ENCODE data around the gene SLC4A5. TPM values are rescaled to one million over a fixed set of nuclear protein-coding genes. Genes with fewer than 3 reads are reported as not detected.

Gene SLC4A5
- total RNA-seq, 1 experiment from 2014 or later, result 1.8 TPM

DNA sequence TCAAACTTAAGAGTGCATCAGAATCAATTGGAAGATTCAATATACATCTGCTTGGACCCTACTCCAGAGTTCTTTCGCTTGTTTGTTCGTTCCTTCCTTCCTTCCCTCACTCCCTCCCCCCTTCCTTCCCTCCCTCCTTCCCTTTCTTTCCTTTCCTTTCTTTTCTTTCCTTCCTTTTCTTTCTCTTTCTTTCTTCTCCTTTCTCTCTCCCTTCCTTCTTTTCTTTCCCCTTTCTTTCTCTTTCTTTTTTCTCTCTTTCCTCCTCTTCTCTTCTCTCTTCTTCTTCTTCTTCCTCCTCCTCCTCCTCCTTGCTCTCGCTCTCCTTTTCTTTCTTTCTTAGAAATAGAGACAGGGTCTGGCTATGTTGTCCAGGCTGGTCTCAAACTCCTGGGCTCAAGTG is 98.9 kb downstream of the SLC4A5 start:
- TF ChIP-seq E2F4 (CRISPR knock-in tag; IDR thresholded peaks at IDR 0.05; ENCODE audit: borderline replicate concordance, low read depth), result no peak
- no peak for TF ChIP-seq ERG (CRISPR knock-in tag; IDR thresholded peaks at IDR 0.05)
- no peak for TF ChIP-seq ATF3 (CRISPR knock-in tag; conservative IDR thresholded peaks at IDR 0.05)
- TF ChIP-seq MXD4 (CRISPR knock-in tag; IDR thresholded peaks at IDR 0.05; ENCODE audit: borderline replicate concordance), result no peak
- no peak for TF ChIP-seq OVOL2 (CRISPR knock-in tag; IDR thresholded peaks at IDR 0.05; ENCODE audit: borderline replicate concordance)
- no peak for TF ChIP-seq AR (CRISPR knock-in tag; IDR thresholded peaks at IDR 0.05)
- no peak for TF ChIP-seq HMGXB4 (CRISPR knock-in tag; IDR thresholded peaks at IDR 0.05)
- TF ChIP-seq, protein P1, sequence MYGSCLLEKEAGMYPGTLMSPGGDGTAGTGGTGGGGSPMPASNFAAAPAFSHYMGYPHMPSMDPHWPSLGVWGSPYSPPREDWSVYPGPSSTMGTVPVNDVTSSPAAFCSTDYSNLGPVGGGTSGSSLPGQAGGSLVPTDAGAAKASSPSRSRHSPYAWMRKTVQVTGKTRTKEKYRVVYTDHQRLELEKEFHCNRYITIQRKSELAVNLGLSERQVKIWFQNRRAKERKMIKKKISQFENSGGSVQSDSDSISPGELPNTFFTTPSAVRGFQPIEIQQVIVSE (CRISPR knock-in tag; IDR thresholded peaks at IDR 0.05; ENCODE audit: borderline replicate concordance), result no peak
- Mint-ChIP-seq H3K27ac (no peak overlapping the region), H3K4me3 (no peak overlapping the region), H3K4me1 (no peaks in the 10 kb centered on the region), H3K27me3 (ENCODE audit: low read depth) (peaks cover 4% of the 10 kb centered on the region), H3K36me3 (no peaks in the 10 kb centered on the region), H3K9me3 (no peaks in the 10 kb centered on the region)
- ATAC-seq (no peak), DNase-seq (ENCODE audit: low spot score) (no peak)
- POLR2A ChIA-PET, result interaction anchor here (0.7 kb wide), 1 partner anchor 66 kb away, joined by 3 read pairs; no protein-coding TSS in a partner anchor
- CTCF ChIA-PET, result no interaction called here

GRCh38 chr2:74242354-74243071 is 100.7 kb downstream of the SLC4A5 start:
- ATAC-seq (no peak), DNase-seq (ENCODE audit: low spot score) (no peak)
- ChIA-PET POLR2A (no interaction called here), CTCF (interaction anchor here (0.9 to 2.0 kb wide), 3 partner anchors 7 to 92 kb away, joined by 3 to 8 read pairs (median 3); no protein-coding TSS in a partner anchor)
- H3K4me1 Mint-ChIP-seq, result no peaks in the 10 kb centered on the region
- no peak overlapping the region for H3K27ac Mint-ChIP-seq
- no peak overlapping the region for H3K4me3 Mint-ChIP-seq
- H3K27me3 Mint-ChIP-seq (ENCODE audit: low read depth), result peaks cover 2% of the 10 kb centered on the region
- H3K36me3 Mint-ChIP-seq, result no peaks in the 10 kb centered on the region
- no peaks in the 10 kb centered on the region for H3K9me3 Mint-ChIP-seq
- no peak for TF ChIP-seq AFF4 (CRISPR knock-in tag; IDR thresholded peaks at IDR 0.05; ENCODE audit: borderline replicate concordance)
- TF ChIP-seq GRHL2 (CRISPR knock-in tag; IDR thresholded peaks at IDR 0.05; ENCODE audit: insufficient replicate concordance, severe bottlenecking), result no peak
- no peak for TF ChIP-seq ESRRA (CRISPR knock-in tag; IDR thresholded peaks at IDR 0.05; ENCODE audit: borderline replicate concordance)
- TF ChIP-seq CREM (CRISPR knock-in tag; IDR thresholded peaks at IDR 0.05), result no peak
- TF ChIP-seq ATF2 (CRISPR knock-in tag; IDR thresholded peaks at IDR 0.05; ENCODE audit: borderline replicate concordance, low read depth), result no peak
- no peak for TF ChIP-seq E2F5 (CRISPR knock-in tag; IDR thresholded peaks at IDR 0.05)
- TF ChIP-seq, protein P2, sequence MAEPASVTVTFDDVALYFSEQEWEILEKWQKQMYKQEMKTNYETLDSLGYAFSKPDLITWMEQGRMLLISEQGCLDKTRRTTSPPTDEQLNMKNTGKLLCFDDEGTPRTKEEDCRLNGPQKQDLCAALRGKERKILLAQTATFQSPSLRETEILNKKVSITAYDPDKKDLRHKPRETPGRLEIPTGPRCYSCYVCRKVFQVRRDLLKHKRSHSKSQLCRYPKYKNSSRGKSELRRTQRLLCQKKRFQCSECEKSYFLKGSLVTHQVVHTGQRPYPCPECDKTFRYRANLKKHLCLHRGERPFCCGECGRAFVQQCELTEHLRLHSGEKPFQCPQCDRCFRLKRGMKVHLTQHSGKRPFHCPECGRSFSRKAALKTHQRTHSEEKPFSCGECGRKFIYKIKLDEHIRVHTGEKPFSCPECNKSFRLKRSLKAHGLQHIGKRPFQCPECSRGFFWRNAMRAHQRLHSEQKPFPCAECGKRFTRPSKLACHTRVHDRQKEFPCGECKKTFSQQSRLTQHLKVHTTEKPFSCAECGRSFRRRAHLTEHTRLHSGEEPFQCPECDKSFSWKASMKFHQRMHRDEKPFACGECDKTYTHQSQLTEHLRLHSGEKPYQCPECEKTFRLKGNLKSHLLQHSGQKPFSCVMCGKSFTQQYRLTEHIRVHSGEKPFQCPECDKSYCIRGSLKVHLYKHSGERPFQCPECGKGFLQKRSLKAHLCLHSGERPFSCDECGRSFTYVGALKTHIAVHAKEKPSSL (CRISPR knock-in tag; conservative IDR thresholded peaks at IDR 0.05), result no peak
